GM12873 (cell line): ENCODE measurements around the gene ADGRE3.

Experiments used
- TF ChIP-seq, protein P1 (sequence below): IDR thresholded peaks from 2 replicates; pipeline ENCODE4 v1.5.1; 2012; ENCODE audit warnings: low read depth, mild to moderate bottlenecking, moderate library complexity, low read length, control low read depth; ENCODE audit not compliant: insufficient read depth; ENCODE audit errors: missing control alignments

Gene ADGRE3, protein sequence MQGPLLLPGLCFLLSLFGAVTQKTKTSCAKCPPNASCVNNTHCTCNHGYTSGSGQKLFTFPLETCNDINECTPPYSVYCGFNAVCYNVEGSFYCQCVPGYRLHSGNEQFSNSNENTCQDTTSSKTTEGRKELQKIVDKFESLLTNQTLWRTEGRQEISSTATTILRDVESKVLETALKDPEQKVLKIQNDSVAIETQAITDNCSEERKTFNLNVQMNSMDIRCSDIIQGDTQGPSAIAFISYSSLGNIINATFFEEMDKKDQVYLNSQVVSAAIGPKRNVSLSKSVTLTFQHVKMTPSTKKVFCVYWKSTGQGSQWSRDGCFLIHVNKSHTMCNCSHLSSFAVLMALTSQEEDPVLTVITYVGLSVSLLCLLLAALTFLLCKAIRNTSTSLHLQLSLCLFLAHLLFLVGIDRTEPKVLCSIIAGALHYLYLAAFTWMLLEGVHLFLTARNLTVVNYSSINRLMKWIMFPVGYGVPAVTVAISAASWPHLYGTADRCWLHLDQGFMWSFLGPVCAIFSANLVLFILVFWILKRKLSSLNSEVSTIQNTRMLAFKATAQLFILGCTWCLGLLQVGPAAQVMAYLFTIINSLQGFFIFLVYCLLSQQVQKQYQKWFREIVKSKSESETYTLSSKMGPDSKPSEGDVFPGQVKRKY

DNA sequence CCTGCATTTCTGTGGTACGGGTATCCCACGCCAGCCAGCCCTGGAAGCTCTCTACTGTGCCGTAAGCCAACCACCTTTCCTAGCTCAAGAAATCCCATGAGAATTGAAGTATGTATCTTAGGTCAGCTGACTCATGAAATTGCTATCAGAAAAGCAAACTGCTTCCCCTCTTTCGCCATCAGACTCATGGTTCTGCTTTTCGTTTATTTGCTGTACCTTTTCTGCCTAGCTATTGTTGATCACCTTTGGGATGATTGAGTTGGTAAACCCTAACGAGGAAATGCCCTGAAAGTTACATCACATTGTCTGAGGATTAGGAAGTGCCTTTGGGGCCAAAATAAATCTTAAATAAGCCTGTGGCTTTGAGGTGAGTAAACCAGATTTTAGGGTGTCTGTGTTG, at the start of gene ADGRE3:
ADGRE3 (minus strand) TSS at position 81 of the 400 bp plus-strand sequence; CDS start at position 7, 74 bp downstream.
- TF ChIP-seq, protein P1, sequence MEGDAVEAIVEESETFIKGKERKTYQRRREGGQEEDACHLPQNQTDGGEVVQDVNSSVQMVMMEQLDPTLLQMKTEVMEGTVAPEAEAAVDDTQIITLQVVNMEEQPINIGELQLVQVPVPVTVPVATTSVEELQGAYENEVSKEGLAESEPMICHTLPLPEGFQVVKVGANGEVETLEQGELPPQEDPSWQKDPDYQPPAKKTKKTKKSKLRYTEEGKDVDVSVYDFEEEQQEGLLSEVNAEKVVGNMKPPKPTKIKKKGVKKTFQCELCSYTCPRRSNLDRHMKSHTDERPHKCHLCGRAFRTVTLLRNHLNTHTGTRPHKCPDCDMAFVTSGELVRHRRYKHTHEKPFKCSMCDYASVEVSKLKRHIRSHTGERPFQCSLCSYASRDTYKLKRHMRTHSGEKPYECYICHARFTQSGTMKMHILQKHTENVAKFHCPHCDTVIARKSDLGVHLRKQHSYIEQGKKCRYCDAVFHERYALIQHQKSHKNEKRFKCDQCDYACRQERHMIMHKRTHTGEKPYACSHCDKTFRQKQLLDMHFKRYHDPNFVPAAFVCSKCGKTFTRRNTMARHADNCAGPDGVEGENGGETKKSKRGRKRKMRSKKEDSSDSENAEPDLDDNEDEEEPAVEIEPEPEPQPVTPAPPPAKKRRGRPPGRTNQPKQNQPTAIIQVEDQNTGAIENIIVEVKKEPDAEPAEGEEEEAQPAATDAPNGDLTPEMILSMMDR, result no peak

DNA sequence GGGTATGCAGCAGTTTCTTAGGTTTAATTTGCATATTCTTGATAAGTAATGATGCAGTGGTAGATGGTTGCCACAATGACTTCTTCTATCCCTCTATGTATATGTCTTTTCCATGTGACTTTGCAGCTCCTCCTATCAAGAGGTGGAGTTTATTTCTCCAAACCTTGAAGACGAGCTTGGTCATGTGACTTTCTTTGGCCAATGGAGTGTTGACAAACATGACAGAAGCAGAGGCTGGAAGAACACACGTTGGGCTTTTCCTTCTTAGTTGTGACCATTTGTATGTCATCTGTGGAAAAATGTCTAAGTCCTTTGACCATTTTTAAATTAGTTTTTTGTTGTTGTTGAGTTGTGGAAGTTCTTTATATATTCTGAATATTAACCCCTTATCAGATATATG, 47.5 kb upstream of the ADGRE3 start:
- TF ChIP-seq, protein P1, result no peak

DNA sequence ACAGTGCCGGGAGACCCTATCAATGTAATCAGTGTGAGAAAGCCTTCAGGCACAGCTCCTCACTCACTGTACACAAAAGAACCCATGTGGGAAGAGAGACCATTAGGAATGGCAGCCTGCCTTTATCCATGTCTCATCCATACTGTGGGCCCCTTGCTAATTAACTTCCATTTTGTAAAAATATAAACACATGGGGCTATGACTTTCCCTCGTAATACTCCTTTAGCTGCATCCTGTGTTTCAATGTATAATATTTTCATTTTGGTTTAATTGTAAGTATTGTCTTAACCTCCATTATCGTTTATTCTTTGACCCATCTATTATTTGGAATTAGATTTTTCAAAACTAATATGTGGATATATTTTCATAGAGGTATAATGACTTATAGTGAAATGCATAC, 44.5 kb upstream of the ADGRE3 start:
- TF ChIP-seq, protein P1, result no peak

DNA sequence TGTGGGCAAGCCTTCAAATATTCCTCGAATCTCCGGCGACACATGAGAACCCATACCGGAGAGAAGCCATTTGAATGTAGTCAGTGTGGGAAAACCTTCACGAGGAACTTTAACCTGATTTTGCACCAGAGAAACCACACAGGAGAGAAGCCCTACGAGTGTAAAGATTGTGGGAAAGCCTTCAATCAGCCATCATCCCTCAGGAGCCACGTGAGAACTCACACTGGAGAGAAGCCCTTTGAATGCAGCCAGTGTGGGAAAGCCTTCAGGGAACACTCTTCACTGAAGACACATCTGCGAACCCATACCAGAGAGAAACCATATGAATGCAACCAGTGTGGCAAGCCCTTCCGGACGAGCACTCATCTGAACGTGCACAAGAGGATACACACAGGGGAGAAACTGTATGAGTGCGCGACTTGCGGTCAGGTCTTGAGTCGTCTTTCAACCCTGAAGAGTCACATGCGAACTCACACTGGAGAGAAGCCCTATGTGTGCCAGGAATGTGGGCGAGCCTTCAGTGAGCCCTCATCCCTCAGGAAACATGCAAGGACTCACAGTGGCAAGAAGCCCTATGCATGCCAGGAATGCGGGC, 44.0 kb upstream of the ADGRE3 start:
- TF ChIP-seq, protein P1, result no peak

DNA sequence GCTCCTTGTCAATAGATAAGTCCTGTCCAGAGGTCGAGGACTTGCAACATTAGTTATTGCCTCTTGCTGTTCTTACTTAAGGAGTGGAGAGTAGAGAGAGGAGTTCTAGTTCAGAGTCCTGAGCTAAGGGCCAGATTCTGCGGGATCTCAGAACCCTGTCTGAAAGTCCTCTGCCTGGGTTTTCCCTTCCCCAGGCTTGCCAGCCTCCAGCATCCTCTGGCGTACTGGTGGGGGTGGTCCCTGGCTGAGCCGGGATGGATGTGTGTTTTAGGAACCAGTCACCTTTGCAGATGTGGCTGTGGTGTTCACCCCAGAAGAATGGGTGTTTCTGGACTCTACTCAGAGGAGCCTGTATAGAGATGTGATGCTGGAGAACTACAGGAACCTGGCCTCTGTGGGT, 41.2 kb upstream of the ADGRE3 start:
- TF ChIP-seq, protein P1, result no peak

DNA sequence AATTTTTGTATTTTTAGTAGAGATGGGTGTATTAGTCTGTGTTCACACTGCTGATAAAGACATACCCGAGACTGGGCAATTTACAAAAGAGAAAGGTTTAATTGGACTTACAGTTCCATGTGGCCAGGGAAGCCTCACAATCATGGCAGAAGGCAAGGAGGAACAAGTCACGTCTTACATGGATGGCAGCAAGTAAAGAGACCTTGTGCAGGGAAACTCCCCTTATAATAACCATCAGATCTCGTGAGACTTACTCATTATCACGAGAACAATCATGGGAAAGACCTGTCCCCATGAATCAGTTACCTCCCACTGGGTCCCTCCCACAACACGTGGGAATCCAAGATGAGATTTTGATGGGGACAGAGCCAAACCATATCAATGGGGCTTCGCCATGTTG, 29.8 kb upstream of the ADGRE3 start:
- TF ChIP-seq, protein P1, result no peak

DNA sequence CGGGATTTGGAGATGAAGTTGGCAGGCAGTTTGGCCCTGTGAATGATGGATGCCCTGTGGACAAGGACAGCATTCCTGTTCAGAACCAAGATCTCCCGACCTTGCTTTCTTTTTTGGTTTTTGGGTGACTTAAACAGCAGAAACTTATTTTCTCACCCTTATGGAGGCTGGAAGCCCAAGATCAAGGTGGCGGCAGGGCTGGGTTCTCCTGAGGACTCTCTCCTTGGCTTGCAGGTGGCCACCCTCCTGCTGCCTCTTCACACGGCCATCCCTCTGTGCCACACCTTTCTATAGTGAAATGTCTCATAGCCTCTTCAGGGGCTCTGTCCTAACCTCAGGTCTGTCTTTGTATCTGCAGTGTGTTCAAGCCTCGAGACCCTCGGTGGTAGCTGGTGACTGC, 29.2 kb upstream of the ADGRE3 start:
- TF ChIP-seq, protein P1, result no peak
